Stimulated activated CD4-positive, alpha-beta T cell treated with anti-CD3 and anti-CD28 coated beads, Interleukin-12 subunit alpha, Interleukin-12 subunit beta, amount 100 ng/mL, for 48 hours (primary cell): ENCODE measurements around the gene NTN3.

Experiments used
- DNase-seq, 3 donors: peaks; one replicate each; pipeline ENCODE4 v3.0.0-alpha.2; 2020; ENCODE audit warnings: low read depth in 2 of 3, low spot score in 1 of 3

The NTN3 gene

DNA sequence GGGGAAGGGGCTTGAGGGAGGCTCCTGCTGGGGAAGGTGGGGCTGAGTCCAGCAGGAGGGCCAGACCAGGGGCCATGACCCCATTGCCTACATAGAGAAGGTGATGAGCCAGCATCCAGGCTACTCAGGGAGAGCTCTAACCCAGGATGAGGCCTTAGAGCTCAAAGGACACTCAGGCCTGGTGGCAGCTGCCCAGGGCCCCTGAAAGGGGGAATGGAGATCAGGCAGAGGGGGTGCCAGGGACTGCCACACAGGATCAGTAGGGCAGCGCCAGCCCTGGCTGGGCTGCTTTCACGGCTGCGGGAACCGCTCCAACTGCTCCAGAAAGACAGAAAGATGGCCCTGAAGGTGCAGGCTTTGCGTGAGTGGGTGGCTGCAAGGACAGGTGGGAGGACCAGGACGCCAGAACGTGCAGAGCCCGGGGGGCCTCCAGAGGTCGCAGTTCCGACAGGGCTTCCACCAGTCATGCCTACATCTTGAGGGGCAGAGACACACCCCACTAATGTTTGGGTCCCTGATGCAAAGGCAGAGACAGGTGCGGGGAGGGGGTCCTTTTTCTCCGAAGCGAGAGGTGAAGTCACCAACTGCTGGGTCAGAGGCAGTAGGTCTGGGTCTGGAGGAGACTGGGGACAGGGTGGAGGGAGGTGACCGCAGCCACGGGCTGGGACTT is 41.8 kb downstream of the NTN3 start:
- DNase-seq = no peak

- DNase-seq = peak; percentile 78 to 84 (median 80)
Observed at GRCh38 chr16:2513405-2514332, 42.6 kb downstream of the NTN3 start, which contains the start of gene ATP6V0C. Gene ATP6V0C (plus strand): TSS chr16:2513952. CDS start chr16:2514104, 152 bp downstream.

GRCh38 chr16:2514333-2515179 is 43.5 kb downstream of the NTN3 start:
- DNase-seq = no peak

GRCh38 chr16:2515180-2515851 is 44.2 kb downstream of the NTN3 start:
- no peak for DNase-seq

DNA sequence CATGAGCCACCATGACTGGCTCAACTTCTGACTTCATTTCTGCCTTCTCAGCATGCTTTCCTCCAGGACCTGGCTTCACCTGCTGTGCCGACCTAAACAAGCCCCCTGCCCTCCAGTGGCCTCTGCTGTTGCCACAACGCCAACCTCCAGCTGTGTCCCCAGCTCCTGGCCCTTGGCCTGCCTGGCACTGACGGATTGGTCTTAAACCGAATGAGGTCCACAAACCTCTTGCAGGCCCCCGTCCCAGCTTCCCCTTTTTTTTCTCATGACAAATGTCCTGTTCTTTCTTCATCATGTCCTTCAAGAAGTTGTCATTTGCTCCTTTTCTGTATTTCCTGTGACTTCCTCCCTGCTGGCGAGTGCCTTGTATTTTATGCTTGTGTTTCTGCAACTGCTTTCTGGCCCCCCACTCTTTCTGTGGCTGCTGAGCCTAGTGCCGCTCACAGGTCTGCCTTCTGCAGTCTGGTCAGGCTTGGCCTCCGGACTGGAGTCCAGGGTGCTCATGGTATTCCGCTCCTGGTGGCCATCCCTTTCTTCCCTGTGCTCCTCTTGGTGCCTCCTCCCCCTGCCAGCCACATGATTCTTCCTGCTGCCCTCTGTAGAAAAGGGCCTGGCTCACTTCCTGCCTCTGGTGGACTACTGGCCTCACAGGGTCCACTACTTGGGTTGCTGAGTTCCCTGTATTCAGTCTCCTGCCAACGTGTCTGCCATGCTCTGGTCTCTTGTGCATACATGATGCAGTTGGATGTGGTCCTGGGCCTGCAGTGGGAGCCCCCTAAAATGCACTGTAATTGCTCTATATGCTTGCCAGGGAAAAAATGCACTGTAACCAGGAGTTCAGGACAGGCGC is 45.5 kb downstream of the NTN3 start:
- no peak for DNase-seq

DNA sequence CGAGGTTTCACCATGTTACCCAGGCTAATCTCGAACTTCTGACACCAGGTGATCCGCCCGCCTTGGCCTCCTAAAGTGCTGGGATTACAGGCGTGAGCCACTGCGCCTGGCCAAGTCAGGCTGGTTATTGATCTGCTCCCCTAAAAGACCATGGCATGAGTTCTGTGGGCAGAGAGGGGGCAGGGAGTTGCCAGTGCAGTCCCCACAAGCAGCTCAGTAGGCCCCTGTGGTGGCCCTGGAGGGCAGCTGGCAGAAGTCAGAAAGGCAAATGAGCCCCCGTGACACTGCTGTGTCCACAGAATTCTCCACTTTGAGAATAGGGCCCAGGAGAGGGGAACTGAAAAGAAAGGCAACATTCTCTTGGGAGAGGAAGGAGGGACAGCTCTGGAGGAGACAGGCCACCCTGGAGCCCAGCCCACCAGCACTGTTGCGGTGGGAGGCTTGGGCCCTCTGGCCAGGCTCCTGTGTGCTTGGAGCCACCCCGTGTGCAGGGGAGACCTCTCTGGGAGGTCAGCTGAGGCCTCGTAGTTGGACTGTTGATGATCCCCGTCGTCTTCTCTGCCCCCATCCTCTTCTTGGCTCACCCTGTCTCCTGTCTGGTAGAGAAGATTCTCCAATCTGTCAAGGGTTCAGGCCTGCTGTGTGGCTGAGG is 47.0 kb downstream of the NTN3 start:
- DNase-seq = no peak

DNA sequence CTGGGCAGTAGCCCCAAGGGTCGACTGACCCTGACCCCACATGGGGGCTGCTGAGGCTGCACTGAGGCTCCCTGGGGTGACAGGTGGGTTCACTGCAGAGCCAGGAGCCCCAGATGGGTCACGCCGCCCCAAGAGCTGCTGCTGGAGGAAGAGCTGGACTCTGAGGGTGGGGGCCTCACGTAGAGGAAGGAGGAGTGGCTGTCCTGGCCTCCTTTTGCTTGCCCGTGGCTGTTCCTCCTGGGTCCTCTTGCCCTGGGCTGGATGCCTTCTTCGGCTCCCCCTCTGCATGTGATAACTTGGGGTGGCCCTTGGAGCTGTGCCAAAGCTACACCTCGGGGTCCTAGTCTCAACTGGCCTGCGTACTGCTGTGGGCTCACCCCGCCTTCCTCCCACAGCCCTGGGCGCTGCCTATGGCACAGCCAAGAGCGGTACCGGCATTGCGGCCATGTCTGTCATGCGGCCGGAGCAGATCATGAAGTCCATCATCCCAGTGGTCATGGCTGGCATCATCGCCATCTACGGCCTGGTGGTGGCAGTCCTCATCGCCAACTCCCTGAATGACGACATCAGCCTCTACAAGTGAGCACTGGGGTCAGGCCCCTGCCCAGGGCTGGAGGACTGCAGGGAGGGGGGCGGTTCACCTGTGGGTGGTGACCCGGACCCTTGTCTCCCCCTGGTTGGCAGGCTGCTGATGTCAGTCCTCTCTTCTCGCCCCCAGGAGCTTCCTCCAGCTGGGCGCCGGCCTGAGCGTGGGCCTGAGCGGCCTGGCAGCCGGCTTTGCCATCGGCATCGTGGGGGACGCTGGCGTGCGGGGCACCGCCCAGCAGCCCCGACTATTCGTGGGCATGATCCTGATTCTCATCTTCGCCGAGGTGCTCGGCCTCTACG is 48.0 kb downstream of the NTN3 start:
- no peak for DNase-seq

DNA sequence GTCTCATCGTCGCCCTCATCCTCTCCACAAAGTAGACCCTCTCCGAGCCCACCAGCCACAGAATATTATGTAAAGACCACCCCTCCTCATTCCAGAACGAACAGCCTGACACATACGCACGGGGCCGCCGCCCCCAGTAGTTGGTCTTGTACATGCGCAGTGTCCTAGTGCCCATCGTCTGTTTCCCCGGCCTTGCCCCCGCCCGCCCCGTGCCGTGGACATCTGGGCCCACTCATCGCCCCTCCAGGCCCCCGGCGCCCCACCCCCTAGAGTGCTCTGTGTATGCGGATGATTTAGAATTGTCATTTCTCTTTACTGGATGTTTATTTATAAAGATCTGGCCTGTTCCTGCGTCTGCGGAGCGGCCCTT is 48.6 kb downstream of the NTN3 start:
- no peak for DNase-seq

DNA sequence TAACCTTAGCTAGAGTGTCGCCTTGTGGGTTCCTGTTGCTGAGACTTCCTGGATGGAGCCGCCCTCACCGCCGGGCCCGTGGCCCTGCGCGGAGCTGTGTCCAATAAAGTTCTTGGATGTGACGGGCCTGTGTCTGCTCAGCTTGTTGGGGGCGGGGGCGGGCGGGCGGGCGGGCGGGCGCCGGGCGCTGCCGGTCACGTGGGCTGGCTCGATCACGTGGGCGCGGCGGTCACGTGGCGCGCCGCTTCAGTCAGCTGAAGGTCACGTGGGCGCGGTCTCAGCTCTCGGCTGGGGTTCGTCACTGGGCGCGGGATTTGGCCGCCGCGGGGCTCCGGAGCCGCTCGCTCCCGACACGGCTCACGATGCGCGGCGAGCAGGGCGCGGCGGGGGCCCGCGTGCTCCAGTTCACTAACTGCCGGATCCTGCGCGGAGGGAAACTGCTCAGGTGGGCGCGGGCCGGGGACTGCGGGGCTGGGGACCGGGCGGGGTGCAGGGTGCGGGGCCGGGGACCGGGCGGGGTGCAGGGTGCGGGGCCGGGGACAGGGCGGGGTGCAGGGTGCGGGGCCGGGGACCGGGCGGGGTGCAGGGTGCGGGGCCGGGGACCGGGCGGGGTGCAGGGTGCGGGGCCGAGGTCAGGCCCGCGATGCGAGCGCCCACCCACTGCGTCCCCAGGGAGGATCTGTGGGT is 49.1 kb downstream of the NTN3 start, which contains the start of gene AMDHD2:
TSS of gene AMDHD2 (plus strand) at position 275 of the 687 bp plus-strand sequence. CDS start at position 363, 88 bp downstream.
- peak; percentile 82 to 88 (median 82) for DNase-seq

- DNase-seq = no peak
Observed at GRCh38 chr16:2520784-2521531, 49.9 kb downstream of the NTN3 start.
